Activated T-helper 17 cell treated with anti-CD3 and anti-CD28 coated beads, Interleukin-2, amount 50 U/mL, for 72 hours (primary cell): Measurements from ENCODE around the gene DAZAP1. TPM values are rescaled to one million over a fixed set of nuclear protein-coding genes. Genes with fewer than 3 reads are reported as not detected.
"Not testable (repeated sequence)": the region's sequence is repeated elsewhere in the genome, so short reads cannot be mapped to it uniquely, and the experiment has no call there.

Experiments used
- ATAC-seq: fragments of 150-1000 bp; cut with Tn5 transposase; replicated peaks from 2 replicates; pipeline ENCODE4 v1.10.0; 2021; ENCODE audit warnings: mild to moderate bottlenecking, moderate library complexity
- H3K27ac Mint-ChIP-seq: one replicate; pipeline ENCODE4 v1.8.0; 2022; ENCODE audit warnings: mixed read lengths
- H3K27me3 Mint-ChIP-seq: one replicate; pipeline ENCODE4 v1.8.0; 2022; ENCODE audit warnings: mixed read lengths
- H3K36me3 Mint-ChIP-seq: one replicate; pipeline ENCODE4 v1.8.0; 2022; ENCODE audit warnings: low read depth, mild to moderate bottlenecking, mixed read lengths
- H3K4me1 Mint-ChIP-seq: one replicate; pipeline ENCODE4 v1.8.0; 2022; ENCODE audit warnings: mixed read lengths
- H3K4me3 Mint-ChIP-seq: one replicate; pipeline ENCODE4 v1.8.0; 2022; ENCODE audit warnings: mild to moderate bottlenecking, mixed read lengths
- H3K9me3 Mint-ChIP-seq: one replicate; pipeline ENCODE4 v1.8.0; 2022; ENCODE audit warnings: mixed read lengths
- total RNA-seq, 2 donors: library from RNA; stranded (reverse); gene quantifications; one replicate each; pipeline ENCODE4 v1.2.3, GENCODE V29; 2022

The DAZAP1 gene
- total RNA-seq, 2 donors from 2014 or later = 161 to 271 TPM

- peaks cover 49% of the 10 kb centered on the region for H3K36me3 Mint-ChIP-seq
- no peaks in the 10 kb centered on the region for H3K9me3 Mint-ChIP-seq
- H3K4me1 Mint-ChIP-seq = peaks cover 31% of the 10 kb centered on the region
- no peak for ATAC-seq
- H3K4me3 Mint-ChIP-seq = peak overlapping the region; percentile 95
- peak overlapping the region; percentile 90 for H3K27ac Mint-ChIP-seq
- no peaks in the 10 kb centered on the region for H3K27me3 Mint-ChIP-seq
These were observed 2.0 kb downstream of the DAZAP1 start for GRCh38 chr19:1409204-1410005.

- peaks cover 55% of the 10 kb centered on the region for H3K36me3 Mint-ChIP-seq
- peak overlapping the region; percentile 90 for H3K27ac Mint-ChIP-seq
- ATAC-seq = peak; percentile 7
- no peaks in the 10 kb centered on the region for H3K9me3 Mint-ChIP-seq
- H3K4me1 Mint-ChIP-seq = peaks cover 35% of the 10 kb centered on the region
- peak overlapping the region; percentile 95 for H3K4me3 Mint-ChIP-seq
- no peaks in the 10 kb centered on the region for H3K27me3 Mint-ChIP-seq
These were observed 2.9 kb downstream of the DAZAP1 start for GRCh38 chr19:1410136-1410786.

GRCh38 chr19:1410789-1411188, 3.4 kb downstream of the DAZAP1 start:
- no peaks in the 10 kb centered on the region for H3K9me3 Mint-ChIP-seq
- H3K27ac Mint-ChIP-seq = peak overlapping the region; percentile 90
- peaks cover 60% of the 10 kb centered on the region for H3K36me3 Mint-ChIP-seq
- no peaks in the 10 kb centered on the region for H3K27me3 Mint-ChIP-seq
- no peak for ATAC-seq
- H3K4me3 Mint-ChIP-seq = peak overlapping the region; percentile 95
- peaks cover 40% of the 10 kb centered on the region for H3K4me1 Mint-ChIP-seq

GRCh38 chr19:1411255-1412191, 4.1 kb downstream of the DAZAP1 start:
- no peaks in the 10 kb centered on the region for H3K9me3 Mint-ChIP-seq
- H3K27me3 Mint-ChIP-seq = no peaks in the 10 kb centered on the region
- H3K27ac Mint-ChIP-seq = peak overlapping the region; percentile 90
- peaks cover 67% of the 10 kb centered on the region for H3K36me3 Mint-ChIP-seq
- ATAC-seq = no peak
- peak overlapping the region; percentile 95 for H3K4me3 Mint-ChIP-seq
- H3K4me1 Mint-ChIP-seq = peaks cover 42% of the 10 kb centered on the region

- ATAC-seq = no peak
- Mint-ChIP-seq H3K27ac (peak overlapping the region; percentile 90), H3K4me3 (peak overlapping the region; percentile 95), H3K36me3 (peaks cover 76% of the 10 kb centered on the region), H3K27me3 (no peaks in the 10 kb centered on the region), H3K9me3 (no peaks in the 10 kb centered on the region), H3K4me1 (peaks cover 42% of the 10 kb centered on the region)
These were observed 5.0 kb downstream of the DAZAP1 start for GRCh38 chr19:1412323-1412923.

- peak overlapping the region; percentile 53 for H3K4me3 Mint-ChIP-seq
- H3K9me3 Mint-ChIP-seq = no peaks in the 10 kb centered on the region
- H3K27ac Mint-ChIP-seq = peak overlapping the region; percentile 90
- H3K36me3 Mint-ChIP-seq = peaks cover 84% of the 10 kb centered on the region
- peak; percentile 30 for ATAC-seq
- no peaks in the 10 kb centered on the region for H3K27me3 Mint-ChIP-seq
- peaks cover 42% of the 10 kb centered on the region for H3K4me1 Mint-ChIP-seq
These were observed 5.8 kb downstream of the DAZAP1 start for GRCh38 chr19:1412995-1413800.

GRCh38 chr19:1416014-1416841, 8.8 kb downstream of the DAZAP1 start:
- Mint-ChIP-seq H3K4me1 (peaks cover 20% of the 10 kb centered on the region), H3K9me3 (no peaks in the 10 kb centered on the region), H3K4me3 (peak overlapping the region; percentile 82), H3K27me3 (no peaks in the 10 kb centered on the region), H3K27ac (peak overlapping the region; percentile 87), H3K36me3 (peaks cover 87% of the 10 kb centered on the region)
- no peak for ATAC-seq

- peak overlapping the region; percentile 5 for H3K4me3 Mint-ChIP-seq
- peaks cover 16% of the 10 kb centered on the region for H3K4me1 Mint-ChIP-seq
- no peaks in the 10 kb centered on the region for H3K27me3 Mint-ChIP-seq
- H3K27ac Mint-ChIP-seq = no peak overlapping the region
- ATAC-seq = no peak
- H3K36me3 Mint-ChIP-seq = peaks cover 89% of the 10 kb centered on the region
- no peaks in the 10 kb centered on the region for H3K9me3 Mint-ChIP-seq
These were observed 9.8 kb downstream of the DAZAP1 start for GRCh38 chr19:1417145-1417544.

GRCh38 chr19:1417681-1418495, 10.5 kb downstream of the DAZAP1 start:
- H3K4me1 Mint-ChIP-seq = peaks cover 16% of the 10 kb centered on the region
- no peak overlapping the region for H3K27ac Mint-ChIP-seq
- H3K9me3 Mint-ChIP-seq = no peaks in the 10 kb centered on the region
- peaks cover 89% of the 10 kb centered on the region for H3K36me3 Mint-ChIP-seq
- ATAC-seq = no peak
- peak overlapping the region; percentile 5 for H3K4me3 Mint-ChIP-seq
- H3K27me3 Mint-ChIP-seq = no peaks in the 10 kb centered on the region

GRCh38 chr19:1418496-1418775, 11.1 kb downstream of the DAZAP1 start:
- Mint-ChIP-seq H3K4me3 (no peak overlapping the region), H3K27me3 (no peaks in the 10 kb centered on the region), H3K9me3 (no peaks in the 10 kb centered on the region), H3K4me1 (peaks cover 12% of the 10 kb centered on the region), H3K27ac (no peak overlapping the region), H3K36me3 (peaks cover 89% of the 10 kb centered on the region)
- no peak for ATAC-seq

GRCh38 chr19:1418951-1419738, 11.8 kb downstream of the DAZAP1 start:
- Mint-ChIP-seq H3K36me3 (peaks cover 92% of the 10 kb centered on the region), H3K27me3 (no peaks in the 10 kb centered on the region), H3K4me1 (peaks cover 11% of the 10 kb centered on the region), H3K9me3 (no peaks in the 10 kb centered on the region), H3K27ac (no peak overlapping the region), H3K4me3 (no peak overlapping the region)
- no peak for ATAC-seq

- not testable (repeated sequence) for H3K9me3 Mint-ChIP-seq, H3K27me3 Mint-ChIP-seq, H3K4me3 Mint-ChIP-seq, H3K27ac Mint-ChIP-seq, H3K4me1 Mint-ChIP-seq, ATAC-seq
- peaks cover 98% of the 10 kb centered on the region for H3K36me3 Mint-ChIP-seq
These were observed 12.7 kb downstream of the DAZAP1 start for GRCh38 chr19:1420085-1420484.
